ENCODE data around the gene ALPL.

GRCh38 chr1:21492356-21492625 is 16.9 kb upstream of the ALPL start:
- TF ChIP-seq POLR2A (IDR thresholded peaks at IDR 0.05; ENCODE audit: low read length) (no peak), BHLHE40 (IDR thresholded peaks at IDR 0.05; ENCODE audit: low read depth, low read length) (no peak), SMC3 (IDR thresholded peaks at IDR 0.05) (no peak), CTCF (IDR thresholded peaks at IDR 0.05) (no peak), HOXB5 (CRISPR knock-in tag; IDR thresholded peaks at IDR 0.05) (no peak), USF2 (IDR thresholded peaks at IDR 0.05) (no peak), ESRRA (IDR thresholded peaks at IDR 0.05; ENCODE audit: borderline replicate concordance, low read length) (no peak), E2F6 (IDR thresholded peaks at IDR 0.05; ENCODE audit: borderline replicate concordance, low read depth) (no peak), NFE2L2 (conservative IDR thresholded peaks at IDR 0.05; ENCODE audit: low read length) (no peak), PBX3 (IDR thresholded peaks at IDR 0.05) (no peak), FOSB (CRISPR knock-in tag; IDR thresholded peaks at IDR 0.05) (no peak)

All from A549 (cell line).